ENCODE data around the gene HNRNPA2B1.
"Not testable (repeated sequence)": the region's sequence is repeated elsewhere in the genome, so short reads cannot be mapped to it uniquely, and the experiment has no call there.

Gene HNRNPA2B1

GRCh38 chr7:26198781-26199169, 1.8 kb downstream of the HNRNPA2B1 start:
- no peak for DNase-seq (ENCODE audit: extremely low read depth in 1 of 2, low read depth in 1 of 2)

- no peak for DNase-seq (ENCODE audit: extremely low read depth in 1 of 2, low read depth in 1 of 2)
These were observed 2.3 kb downstream of the HNRNPA2B1 start for GRCh38 chr7:26198133-26198780.

GRCh38 chr7:26197153-26198115, 3.1 kb downstream of the HNRNPA2B1 start:
- DNase-seq (ENCODE audit: extremely low read depth in 1 of 2, low read depth in 1 of 2): no peak

GRCh38 chr7:26195867-26196657, 4.5 kb downstream of the HNRNPA2B1 start:
- DNase-seq (ENCODE audit: extremely low read depth in 1 of 2, low read depth in 1 of 2): no peak

GRCh38 chr7:26195182-26195581, 5.4 kb downstream of the HNRNPA2B1 start:
- no peak for DNase-seq (ENCODE audit: extremely low read depth in 1 of 2, low read depth in 1 of 2)

GRCh38 chr7:26194764-26195163, 5.8 kb downstream of the HNRNPA2B1 start:
- DNase-seq (ENCODE audit: extremely low read depth in 1 of 2, low read depth in 1 of 2): not testable (repeated sequence)

GRCh38 chr7:26193432-26194207, 6.9 kb downstream of the HNRNPA2B1 start:
- no peak for DNase-seq (ENCODE audit: extremely low read depth in 1 of 2, low read depth in 1 of 2)

- DNase-seq (ENCODE audit: extremely low read depth in 1 of 2, low read depth in 1 of 2): no peak
These were observed 8.0 kb downstream of the HNRNPA2B1 start for GRCh38 chr7:26192485-26193087.

- DNase-seq (ENCODE audit: extremely low read depth in 1 of 2, low read depth in 1 of 2): no peak
These were observed 8.5 kb downstream of the HNRNPA2B1 start for GRCh38 chr7:26191974-26192479.

GRCh38 chr7:26191233-26191973, 9.1 kb downstream of the HNRNPA2B1 start:
- DNase-seq (ENCODE audit: extremely low read depth in 1 of 2, low read depth in 1 of 2): no peak

GRCh38 chr7:26190417-26190869, 10.1 kb downstream of the HNRNPA2B1 start:
- DNase-seq (ENCODE audit: extremely low read depth in 1 of 2, low read depth in 1 of 2): no peak

- no peak for DNase-seq (ENCODE audit: extremely low read depth in 1 of 2, low read depth in 1 of 2)
These were observed 10.8 kb downstream of the HNRNPA2B1 start for GRCh38 chr7:26189697-26190096.

- no peak for DNase-seq (ENCODE audit: extremely low read depth in 1 of 2, low read depth in 1 of 2)
These were observed 11.5 kb downstream of the HNRNPA2B1 start for GRCh38 chr7:26188957-26189541.

GRCh38 chr7:26188206-26188956, 12.2 kb downstream of the HNRNPA2B1 start:
- DNase-seq (ENCODE audit: extremely low read depth in 1 of 2, low read depth in 1 of 2): no peak

GRCh38 chr7:26187380-26188205, 13.0 kb downstream of the HNRNPA2B1 start:
- no peak for DNase-seq (ENCODE audit: extremely low read depth in 1 of 2, low read depth in 1 of 2)

- DNase-seq (ENCODE audit: extremely low read depth in 1 of 2, low read depth in 1 of 2): no peak
These were observed 13.9 kb downstream of the HNRNPA2B1 start for GRCh38 chr7:26186364-26187311.

Measured in activated CD8-positive, alpha-beta memory T cell treated with anti-CD3 and anti-CD28 coated beads for 1 hour (primary cell).